D721Med (cell line): ENCODE measurements around the gene CD44.

Source experiments
- DNase-seq: peaks from one replicate; pipeline ENCODE4 v3.0.0; 2011; ENCODE audit warnings: low spot score; ENCODE audit not compliant: insufficient read length
- FAIRE-seq: peaks from 2 replicates; lab custom pipeline; 2011; peaks lifted over from hg19 to GRCh38; lab: Jason Lieb, UNC
- TF ChIP-seq, protein P1 (sequence below): IDR thresholded peaks from 2 replicates; pipeline ENCODE4 v1.5.1; 2012; ENCODE audit warnings: mild to moderate bottlenecking, control low read depth; ENCODE audit not compliant: insufficient read depth; ENCODE audit errors: missing control alignments

Gene CD44

GRCh38 chr11:35099278-35100012 is 39.5 kb upstream of the CD44 start:
- FAIRE-seq = no peak

GRCh38 chr11:35100013-35100383 is 39.0 kb upstream of the CD44 start:
- TF ChIP-seq, protein P1, sequence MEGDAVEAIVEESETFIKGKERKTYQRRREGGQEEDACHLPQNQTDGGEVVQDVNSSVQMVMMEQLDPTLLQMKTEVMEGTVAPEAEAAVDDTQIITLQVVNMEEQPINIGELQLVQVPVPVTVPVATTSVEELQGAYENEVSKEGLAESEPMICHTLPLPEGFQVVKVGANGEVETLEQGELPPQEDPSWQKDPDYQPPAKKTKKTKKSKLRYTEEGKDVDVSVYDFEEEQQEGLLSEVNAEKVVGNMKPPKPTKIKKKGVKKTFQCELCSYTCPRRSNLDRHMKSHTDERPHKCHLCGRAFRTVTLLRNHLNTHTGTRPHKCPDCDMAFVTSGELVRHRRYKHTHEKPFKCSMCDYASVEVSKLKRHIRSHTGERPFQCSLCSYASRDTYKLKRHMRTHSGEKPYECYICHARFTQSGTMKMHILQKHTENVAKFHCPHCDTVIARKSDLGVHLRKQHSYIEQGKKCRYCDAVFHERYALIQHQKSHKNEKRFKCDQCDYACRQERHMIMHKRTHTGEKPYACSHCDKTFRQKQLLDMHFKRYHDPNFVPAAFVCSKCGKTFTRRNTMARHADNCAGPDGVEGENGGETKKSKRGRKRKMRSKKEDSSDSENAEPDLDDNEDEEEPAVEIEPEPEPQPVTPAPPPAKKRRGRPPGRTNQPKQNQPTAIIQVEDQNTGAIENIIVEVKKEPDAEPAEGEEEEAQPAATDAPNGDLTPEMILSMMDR = no peak
- FAIRE-seq (no peak), DNase-seq (no peak)

More at GRCh38 chr11:35099278-35100012, 39.5 kb upstream of the CD44 start:
- TF ChIP-seq, protein P1 = no peak
- no peak for DNase-seq

DNA sequence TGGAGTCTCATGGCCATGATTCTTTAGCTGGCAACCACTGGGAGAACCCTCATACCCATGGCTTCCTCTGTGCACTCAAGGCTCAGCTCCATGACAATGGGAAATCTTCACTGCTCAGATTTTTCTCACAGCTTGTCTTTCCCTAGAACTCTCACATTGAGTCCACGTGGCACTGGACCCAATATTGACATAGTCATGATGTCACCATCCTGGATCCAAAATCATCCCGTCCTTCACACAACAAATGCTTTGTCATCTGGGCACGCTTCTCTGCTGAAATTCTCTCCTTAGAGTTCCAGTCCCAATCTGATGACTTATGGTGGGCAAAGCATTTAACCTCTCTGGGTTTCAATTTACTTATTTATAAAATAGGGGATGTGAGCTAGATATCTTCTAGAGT is 37.7 kb upstream of the CD44 start:
- FAIRE-seq (no peak), DNase-seq (no peak)
- TF ChIP-seq, protein P1 = no peak

DNA sequence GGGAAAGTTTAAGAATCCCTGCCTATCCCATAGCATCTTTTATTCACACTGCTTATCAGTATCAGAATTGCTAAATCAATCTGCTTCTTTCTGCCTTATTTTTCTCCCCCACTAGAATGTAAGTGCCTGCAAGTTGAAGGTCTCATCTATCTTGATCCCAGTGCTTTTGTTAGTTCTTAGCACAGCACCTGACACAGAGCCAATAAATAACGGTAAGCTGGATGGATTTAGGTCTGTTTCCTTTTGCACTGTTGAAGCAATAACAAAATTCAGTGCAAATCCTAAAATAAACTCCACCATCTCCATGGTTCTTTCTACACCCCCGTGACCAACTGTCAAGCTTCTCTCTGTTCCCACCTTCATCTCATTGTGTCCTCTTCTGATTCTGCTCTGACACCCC is 36.7 kb upstream of the CD44 start:
- TF ChIP-seq, protein P1 = no peak
- no peak for FAIRE-seq
- no peak for DNase-seq

DNA sequence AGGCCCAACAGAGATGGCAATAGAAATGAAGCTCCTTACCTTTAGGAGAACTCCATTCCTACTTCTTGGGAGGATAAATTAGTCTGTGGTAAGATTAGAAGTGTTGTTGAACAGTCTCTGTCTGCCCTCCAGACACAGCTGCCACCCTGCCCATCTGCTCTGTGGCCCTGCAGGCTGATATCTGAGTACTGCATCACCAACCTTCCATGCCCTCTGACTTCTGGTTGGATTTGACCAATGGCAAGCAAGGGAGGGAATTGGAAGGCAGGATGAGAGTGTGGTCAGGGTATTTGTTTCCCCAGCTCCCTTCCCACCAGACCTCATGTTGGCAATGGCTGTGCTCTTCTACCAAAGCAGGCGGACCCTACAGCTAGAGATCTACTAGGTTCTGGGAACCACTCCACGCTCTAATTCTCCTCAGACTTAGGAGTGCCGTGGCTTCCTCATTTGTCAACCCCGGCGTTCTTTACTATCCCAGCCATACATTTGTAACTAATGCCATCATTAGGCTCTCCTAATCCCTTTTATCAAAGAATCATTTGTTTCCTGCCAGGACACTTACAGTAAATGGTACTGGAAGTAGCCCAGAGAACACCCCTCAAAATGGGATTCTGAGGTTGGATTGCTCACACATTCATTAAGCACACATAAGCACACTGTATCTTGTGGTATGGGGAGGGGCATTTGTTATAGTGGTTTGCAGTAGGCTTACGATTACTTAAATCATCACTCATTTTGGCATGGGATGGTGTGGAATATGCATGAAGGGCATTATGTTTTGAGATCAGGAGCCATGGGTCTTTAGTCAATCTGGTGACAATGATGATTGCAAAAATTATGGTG is 35.4 kb upstream of the CD44 start:
- DNase-seq (no peak), FAIRE-seq (no peak)
- TF ChIP-seq, protein P1 = no peak

DNA sequence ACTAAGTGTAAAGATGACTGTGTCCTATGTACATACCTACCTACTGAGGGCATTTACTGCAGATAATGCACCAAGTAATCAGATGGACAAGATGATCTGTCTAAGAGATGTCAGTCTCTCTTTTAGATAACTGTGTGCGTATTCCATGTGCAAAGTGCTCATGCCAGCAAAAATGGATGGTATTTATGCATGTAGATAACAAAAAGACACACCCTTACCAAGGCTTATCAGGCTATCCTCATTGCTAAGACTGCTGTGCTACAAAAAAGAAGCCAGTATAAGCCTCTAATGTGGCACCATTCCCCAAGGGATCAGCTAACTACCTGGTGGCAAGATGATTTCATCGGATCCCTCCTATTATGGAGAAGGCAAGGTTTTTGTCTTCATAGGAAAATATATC is 34.3 kb upstream of the CD44 start:
- TF ChIP-seq, protein P1 = no peak
- no peak for DNase-seq
- FAIRE-seq = no peak
